GM12878 (cell line): Measurements from ENCODE around the gene ZC3H11A.

Experiments
- NR2C2 ChIP-seq: IDR thresholded peaks from 2 replicates; pipeline ENCODE4 v1.6.1; 2011; ENCODE audit warnings: borderline replicate concordance, low read depth; ENCODE audit not compliant: control insufficient read depth, insufficient read length
- SMC3 ChIP-seq: IDR thresholded peaks from 2 replicates; pipeline ENCODE4 v1.6.1; 2011; ENCODE audit warnings: low read length, improper control_type of control experiment, borderline replicate concordance
- SUZ12 ChIP-seq: fragments of 200-600 bp; sonication (generic); IDR thresholded peaks from one replicate; pipeline ENCODE4 v1.6.1; 2018; ENCODE audit warnings: antibody characterized with exemption, mild to moderate bottlenecking; ENCODE audit not compliant: unreplicated experiment
- TF ChIP-seq, protein P1 (sequence below), 3 experiments: IDR thresholded peaks in 2 of 3; conservative IDR thresholded peaks in 1 of 3; 2 replicates each; pipeline ENCODE4 v1.5.1; 2011; ENCODE audit warnings: low read depth in 3 of 3, low read length in 3 of 3, mild to moderate bottlenecking in 3 of 3, control low read depth in 2 of 3, moderate library complexity in 2 of 3, inconsistent platforms in 1 of 3, mixed read lengths in 1 of 3; ENCODE audit not compliant: control insufficient read depth in 2 of 3, insufficient read depth in 1 of 3; ENCODE audit errors: extremely low read depth in 1 of 3

DNA sequence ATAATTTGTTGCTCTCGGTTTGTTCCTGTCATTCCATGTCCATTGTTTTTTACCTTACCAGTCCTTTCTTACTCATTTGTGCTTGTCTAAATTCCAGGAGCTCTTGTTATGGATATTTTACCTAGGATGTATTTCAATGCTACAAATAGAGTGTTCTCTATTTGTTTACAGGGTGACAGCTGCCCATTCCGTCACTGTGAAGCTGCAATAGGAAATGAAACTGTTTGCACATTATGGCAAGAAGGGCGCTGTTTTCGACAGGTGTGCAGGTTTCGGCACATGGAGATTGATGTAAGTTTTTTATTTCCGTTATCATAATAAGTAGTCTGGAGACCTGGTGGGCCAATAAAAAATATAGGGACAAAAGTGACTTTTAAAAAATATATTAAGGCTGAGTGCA, 23.0 kb downstream of the ZC3H11A start:
- TF ChIP-seq, protein P1, sequence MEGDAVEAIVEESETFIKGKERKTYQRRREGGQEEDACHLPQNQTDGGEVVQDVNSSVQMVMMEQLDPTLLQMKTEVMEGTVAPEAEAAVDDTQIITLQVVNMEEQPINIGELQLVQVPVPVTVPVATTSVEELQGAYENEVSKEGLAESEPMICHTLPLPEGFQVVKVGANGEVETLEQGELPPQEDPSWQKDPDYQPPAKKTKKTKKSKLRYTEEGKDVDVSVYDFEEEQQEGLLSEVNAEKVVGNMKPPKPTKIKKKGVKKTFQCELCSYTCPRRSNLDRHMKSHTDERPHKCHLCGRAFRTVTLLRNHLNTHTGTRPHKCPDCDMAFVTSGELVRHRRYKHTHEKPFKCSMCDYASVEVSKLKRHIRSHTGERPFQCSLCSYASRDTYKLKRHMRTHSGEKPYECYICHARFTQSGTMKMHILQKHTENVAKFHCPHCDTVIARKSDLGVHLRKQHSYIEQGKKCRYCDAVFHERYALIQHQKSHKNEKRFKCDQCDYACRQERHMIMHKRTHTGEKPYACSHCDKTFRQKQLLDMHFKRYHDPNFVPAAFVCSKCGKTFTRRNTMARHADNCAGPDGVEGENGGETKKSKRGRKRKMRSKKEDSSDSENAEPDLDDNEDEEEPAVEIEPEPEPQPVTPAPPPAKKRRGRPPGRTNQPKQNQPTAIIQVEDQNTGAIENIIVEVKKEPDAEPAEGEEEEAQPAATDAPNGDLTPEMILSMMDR (IDR thresholded peaks at IDR 0.05 in 2 of 3, conservative IDR thresholded peaks at IDR 0.05 in 1 of 3; ENCODE audit: control insufficient read depth in 2 of 3, extremely low read depth in 1 of 3, insufficient read depth in 1 of 3, low read depth in 3 of 3, low read length in 3 of 3), result no peak
- TF ChIP-seq SMC3 (no peak), SUZ12 (no peak), NR2C2 (no peak)
